Measurements from ENCODE around the gene FIGN. TPM values are rescaled to one million over a fixed set of nuclear protein-coding genes. Genes with fewer than 3 reads are reported as not detected.

The FIGN gene
- polyA plus RNA-seq, 1 experiment, result 2.4 TPM

- H3K27me3 ChIP-seq (ENCODE audit: control insufficient read depth, insufficient read depth, low read length), result peaks cover 1% of the 10 kb centered on the region; the same call in 1 of the 2 replicates
- H3K36me3 ChIP-seq (ENCODE audit: control insufficient read depth, insufficient read depth, low read length), result no peaks in the 10 kb centered on the region
- H3K4me3 ChIP-seq (ENCODE audit: low read depth, low read length), result no peak overlapping the region
- ChIA-PET POLR2A (no interaction called here), CTCF (no interaction called here)
- TF ChIP-seq CTCF (IDR thresholded peaks at IDR 0.05; ENCODE audit: insufficient read depth, low read depth, low read length), result no peak
- no peak for DNase-seq (ENCODE audit: low read depth)
These were observed 163.0 kb downstream of the FIGN start for GRCh38 chr2:163572850-163573249.

GRCh38 chr2:163571423-163572102 is 164.2 kb downstream of the FIGN start:
- CTCF ChIA-PET, result no interaction called here
- TF ChIP-seq CTCF (IDR thresholded peaks at IDR 0.05; ENCODE audit: insufficient read depth, low read depth, low read length), result no peak
- Histone ChIP-seq H3K4me3 (ENCODE audit: low read depth, low read length) (no peak overlapping the region), H3K36me3 (ENCODE audit: control insufficient read depth, insufficient read depth, low read length) (no peaks in the 10 kb centered on the region), H3K27me3 (ENCODE audit: control insufficient read depth, insufficient read depth, low read length) (peaks cover 1% of the 10 kb centered on the region; the same call in 1 of the 2 replicates)
- DNase-seq (ENCODE audit: low read depth), result no peak
- POLR2A ChIA-PET, result no interaction called here

GRCh38 chr2:163570391-163570790 is 165.4 kb downstream of the FIGN start:
- POLR2A ChIA-PET, result no interaction called here
- no peak for TF ChIP-seq CTCF (IDR thresholded peaks at IDR 0.05; ENCODE audit: insufficient read depth, low read depth, low read length)

GRCh38 chr2:163565192-163565591 is 170.6 kb downstream of the FIGN start:
- DNase-seq (ENCODE audit: low read depth), result no peak
- H3K4me3 ChIP-seq (ENCODE audit: low read depth, low read length), result no peak overlapping the region
- POLR2A ChIA-PET, result no interaction called here

More at GRCh38 chr2:163570391-163570790, 165.4 kb downstream of the FIGN start:
- DNase-seq (ENCODE audit: low read depth), result no peak
- no peaks in the 10 kb centered on the region for H3K36me3 ChIP-seq (ENCODE audit: control insufficient read depth, insufficient read depth, low read length)
- CTCF ChIA-PET, result no interaction called here
- H3K4me3 ChIP-seq (ENCODE audit: low read depth, low read length), result no peak overlapping the region
- peaks cover 1% of the 10 kb centered on the region; the same call in 1 of the 2 replicates for H3K27me3 ChIP-seq (ENCODE audit: control insufficient read depth, insufficient read depth, low read length)

GRCh38 chr2:163564236-163564635 is 171.6 kb downstream of the FIGN start:
- Histone ChIP-seq H3K36me3 (ENCODE audit: control insufficient read depth, insufficient read depth, low read length) (no peaks in the 10 kb centered on the region), H3K4me3 (ENCODE audit: low read depth, low read length) (no peak overlapping the region), H3K27me3 (ENCODE audit: control insufficient read depth, insufficient read depth, low read length) (no peaks in the 10 kb centered on the region)
- no peak for TF ChIP-seq CTCF (IDR thresholded peaks at IDR 0.05; ENCODE audit: insufficient read depth, low read depth, low read length)
- no peak for DNase-seq (ENCODE audit: low read depth)
- CTCF ChIA-PET, result no interaction called here
- POLR2A ChIA-PET, result no interaction called here

More at GRCh38 chr2:163565192-163565591, 170.6 kb downstream of the FIGN start:
- no peaks in the 10 kb centered on the region for H3K27me3 ChIP-seq (ENCODE audit: control insufficient read depth, insufficient read depth, low read length)
- CTCF ChIA-PET, result no interaction called here
- H3K36me3 ChIP-seq (ENCODE audit: control insufficient read depth, insufficient read depth, low read length), result no peaks in the 10 kb centered on the region
- TF ChIP-seq CTCF (IDR thresholded peaks at IDR 0.05; ENCODE audit: insufficient read depth, low read depth, low read length), result no peak

Data from BJ (cell line).